Right atrium auricular region (tissue), 2 donors: Measurements from ENCODE around the gene MYO3B. TPM values are rescaled to one million over a fixed set of nuclear protein-coding genes. Genes with fewer than 3 reads are reported as not detected.

Experiments used
- DNase-seq: peaks from one replicate; pipeline ENCODE4 v3.0.0-alpha.2; 2019; ENCODE audit warnings: low spot score
- H3K27ac ChIP-seq, 2 donors: fragments of 200-600 bp; sonication (generic); 1 replicate in 1 of 2; 2 replicates in 1 of 2; pipeline ENCODE4 v1.5.1; 2016 to 2019
- H3K27me3 ChIP-seq, 2 donors: fragments of 200-600 bp; sonication (generic); one replicate each; pipeline versions ENCODE4 v1.5.1 to v1.6.0; 2017 to 2019
- H3K36me3 ChIP-seq: fragments of 200-600 bp; sonication (generic); one replicate; pipeline ENCODE4 v1.5.1; 2016
- H3K4me1 ChIP-seq, 2 donors: fragments of 200-600 bp; sonication (generic); one replicate each; pipeline versions ENCODE4 v1.5.1 to v1.6.0; 2017 to 2019
- H3K4me3 ChIP-seq, 2 donors: fragments of 200-600 bp; sonication (generic); 1 replicate in 1 of 2; 2 replicates in 1 of 2; pipeline ENCODE4 v1.5.1; 2017 to 2019; ENCODE audit warnings: mild to moderate bottlenecking in 1 of 2, moderate library complexity in 1 of 2
- H3K9me3 ChIP-seq, 2 donors: fragments of 200-600 bp; sonication (generic); one replicate each; pipeline ENCODE4 v1.5.1; 2019
- total RNA-seq, 2 donors: library from RNA; depleted of rRNA; stranded (reverse); fragments of >200 nt; gene quantifications; one replicate each; pipeline ENCODE4 v1.1.0, GENCODE V29; 2016
- TF ChIP-seq, protein P1 (sequence below), 2 donors: fragments of 200-600 bp; sonication (generic); IDR thresholded peaks; one replicate each; pipeline ENCODE4 v1.5.1; 2019; ENCODE audit warnings: antibody characterized with exemption in 2 of 2

The MYO3B gene
- total RNA-seq, 2 donors from 2014 or later: not detected

DNA sequence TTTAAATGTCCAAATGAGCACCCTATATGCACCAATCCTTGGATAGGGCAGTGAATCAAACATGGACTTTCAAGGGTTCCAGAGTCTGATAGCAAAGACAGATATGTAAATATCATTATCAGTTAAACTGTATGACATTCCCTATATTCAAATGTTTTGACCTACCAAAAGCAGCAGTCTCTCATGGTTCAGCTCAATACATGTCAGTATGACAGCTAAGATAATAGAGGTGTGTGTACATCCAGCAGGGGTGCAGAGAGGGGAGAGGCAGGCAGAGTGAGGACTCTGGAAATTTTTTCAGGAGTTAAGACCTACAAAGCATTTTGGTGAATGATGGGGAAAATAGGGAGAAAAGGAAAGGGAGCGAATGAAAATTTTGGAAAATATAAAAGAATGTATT is 106.3 kb downstream of the MYO3B start:
- TF ChIP-seq, protein P1, sequence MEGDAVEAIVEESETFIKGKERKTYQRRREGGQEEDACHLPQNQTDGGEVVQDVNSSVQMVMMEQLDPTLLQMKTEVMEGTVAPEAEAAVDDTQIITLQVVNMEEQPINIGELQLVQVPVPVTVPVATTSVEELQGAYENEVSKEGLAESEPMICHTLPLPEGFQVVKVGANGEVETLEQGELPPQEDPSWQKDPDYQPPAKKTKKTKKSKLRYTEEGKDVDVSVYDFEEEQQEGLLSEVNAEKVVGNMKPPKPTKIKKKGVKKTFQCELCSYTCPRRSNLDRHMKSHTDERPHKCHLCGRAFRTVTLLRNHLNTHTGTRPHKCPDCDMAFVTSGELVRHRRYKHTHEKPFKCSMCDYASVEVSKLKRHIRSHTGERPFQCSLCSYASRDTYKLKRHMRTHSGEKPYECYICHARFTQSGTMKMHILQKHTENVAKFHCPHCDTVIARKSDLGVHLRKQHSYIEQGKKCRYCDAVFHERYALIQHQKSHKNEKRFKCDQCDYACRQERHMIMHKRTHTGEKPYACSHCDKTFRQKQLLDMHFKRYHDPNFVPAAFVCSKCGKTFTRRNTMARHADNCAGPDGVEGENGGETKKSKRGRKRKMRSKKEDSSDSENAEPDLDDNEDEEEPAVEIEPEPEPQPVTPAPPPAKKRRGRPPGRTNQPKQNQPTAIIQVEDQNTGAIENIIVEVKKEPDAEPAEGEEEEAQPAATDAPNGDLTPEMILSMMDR (IDR thresholded peaks at IDR 0.05): no peak
- no peak for DNase-seq
- no peaks in the 10 kb centered on the region for H3K9me3 ChIP-seq
- H3K36me3 ChIP-seq: no peaks in the 10 kb centered on the region
- H3K27ac ChIP-seq: no peak overlapping the region
- H3K4me1 ChIP-seq: no peaks in the 10 kb centered on the region
- no peak overlapping the region for H3K4me3 ChIP-seq
- no peaks in the 10 kb centered on the region for H3K27me3 ChIP-seq

DNA sequence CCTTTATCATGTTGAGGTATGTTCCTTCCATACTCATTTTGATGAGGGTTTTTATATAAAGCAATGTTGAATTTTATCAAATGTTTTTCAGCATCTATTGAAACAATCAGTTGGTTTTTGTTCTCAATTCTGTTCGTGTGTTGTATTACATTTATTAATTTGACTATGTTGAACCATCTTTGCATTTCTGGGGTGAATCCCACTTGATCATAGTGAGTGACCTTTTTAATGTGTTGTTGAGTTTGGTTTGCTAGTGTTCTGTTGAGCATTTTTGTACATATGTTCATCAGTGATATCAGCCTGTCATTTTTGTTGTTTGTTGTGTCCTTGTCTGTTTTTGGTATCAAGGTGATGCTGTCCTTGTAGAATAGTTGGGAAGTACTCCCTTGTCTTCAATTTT is 110.9 kb downstream of the MYO3B start:
- Histone ChIP-seq H3K4me3 (no peak overlapping the region), H3K36me3 (no peaks in the 10 kb centered on the region), H3K9me3 (peaks cover 0 to 23% of the 10 kb centered on the region in 2 donors), H3K4me1 (no peaks in the 10 kb centered on the region), H3K27me3 (no peaks in the 10 kb centered on the region), H3K27ac (no peak overlapping the region)
- TF ChIP-seq, protein P1 (IDR thresholded peaks at IDR 0.05): no peak
- no peak for DNase-seq

DNA sequence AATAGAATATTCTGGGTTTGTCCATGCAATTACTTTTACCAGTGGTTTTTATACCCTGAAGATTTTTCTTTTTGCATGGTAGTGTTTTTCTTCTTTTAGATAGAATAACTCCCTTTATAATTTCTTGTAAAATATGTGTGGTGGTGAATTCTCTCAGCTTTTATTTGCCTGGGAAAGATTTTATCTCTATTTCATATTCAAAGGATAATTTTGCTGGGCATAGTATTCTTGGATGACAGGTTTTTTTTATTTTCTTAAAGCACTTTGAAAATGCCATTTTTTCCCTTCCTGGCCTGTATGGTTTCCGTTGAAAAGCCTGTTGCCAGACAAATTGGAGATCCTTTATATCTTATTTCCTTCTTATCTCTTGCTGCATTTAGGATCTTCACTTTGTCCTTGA is 113.5 kb downstream of the MYO3B start:
- Histone ChIP-seq H3K4me3 (no peak overlapping the region), H3K27ac (no peak overlapping the region), H3K9me3 (peaks cover 0 to 31% of the 10 kb centered on the region in 2 donors), H3K4me1 (no peaks in the 10 kb centered on the region), H3K27me3 (no peaks in the 10 kb centered on the region), H3K36me3 (no peaks in the 10 kb centered on the region)
- TF ChIP-seq, protein P1 (IDR thresholded peaks at IDR 0.05): no peak
- DNase-seq: no peak

DNA sequence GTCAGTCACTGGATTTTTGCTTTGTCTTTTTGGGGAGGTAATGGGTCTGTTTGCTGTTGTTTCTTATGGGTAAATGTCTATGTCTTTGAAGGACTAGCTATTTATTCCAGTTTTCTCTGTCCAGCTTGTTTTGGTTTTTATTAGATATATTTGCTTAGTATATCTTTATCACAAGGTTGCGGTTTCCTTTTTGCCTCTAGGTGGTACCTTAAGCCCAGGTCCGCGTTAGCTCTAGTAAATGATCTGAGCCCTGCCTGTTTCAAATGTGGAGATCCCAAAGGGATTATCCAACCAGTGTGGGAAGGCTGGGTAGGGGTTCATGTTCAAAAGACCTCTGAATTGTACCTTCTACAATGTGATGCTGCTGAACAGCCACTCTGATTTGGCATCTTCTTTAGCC is 114.5 kb downstream of the MYO3B start:
- Histone ChIP-seq H3K4me1 (no peaks in the 10 kb centered on the region), H3K4me3 (no peak overlapping the region), H3K27me3 (no peaks in the 10 kb centered on the region), H3K9me3 (peaks cover 0 to 31% of the 10 kb centered on the region in 2 donors), H3K36me3 (no peaks in the 10 kb centered on the region), H3K27ac (no peak overlapping the region)
- DNase-seq: no peak
- TF ChIP-seq, protein P1 (IDR thresholded peaks at IDR 0.05): no peak

DNA sequence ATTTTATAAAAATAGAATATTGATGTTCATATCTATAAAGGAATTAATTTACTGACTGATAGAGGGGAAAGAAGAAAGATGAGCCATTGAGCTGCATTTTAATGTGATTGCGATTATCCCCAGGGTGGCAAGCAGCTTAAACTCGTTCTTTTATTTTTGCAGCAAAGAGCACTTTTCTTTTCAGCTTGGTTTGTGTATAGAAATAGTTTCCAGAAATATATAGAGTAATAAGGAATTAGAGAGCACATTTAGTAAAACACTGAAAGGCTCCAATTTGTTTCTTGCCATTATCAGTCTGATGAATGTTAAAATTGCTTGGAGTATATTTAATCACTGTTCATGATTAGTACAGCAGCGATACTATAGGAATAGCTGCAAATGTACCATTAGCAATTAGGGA is 119.5 kb downstream of the MYO3B start:
- H3K4me1 ChIP-seq: no peaks in the 10 kb centered on the region
- TF ChIP-seq, protein P1 (IDR thresholded peaks at IDR 0.05): no peak
- H3K27ac ChIP-seq: no peak overlapping the region
- no peaks in the 10 kb centered on the region for H3K27me3 ChIP-seq
- H3K9me3 ChIP-seq: peaks cover 0 to 8% of the 10 kb centered on the region in 2 donors
- DNase-seq: no peak
- no peaks in the 10 kb centered on the region for H3K36me3 ChIP-seq
- H3K4me3 ChIP-seq: no peak overlapping the region

DNA sequence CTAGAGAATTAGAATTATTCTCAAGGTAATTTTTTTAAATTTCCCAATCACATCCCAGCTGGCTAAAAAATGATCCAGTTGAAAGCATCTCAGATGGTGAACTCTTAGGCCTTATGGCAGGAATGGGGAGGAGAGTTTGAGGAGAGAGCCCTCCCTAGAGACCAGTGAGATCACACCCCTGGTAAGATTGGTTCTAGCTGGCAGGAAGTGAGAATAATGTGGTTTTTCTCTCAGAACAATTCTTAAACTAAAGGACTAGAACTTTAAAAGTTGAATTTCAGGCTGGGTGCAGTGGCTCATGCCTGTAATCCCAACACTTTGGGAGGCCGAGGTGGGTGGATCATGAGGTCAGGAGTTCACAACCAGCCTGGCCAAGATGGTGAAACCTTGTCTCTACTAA is 120.2 kb downstream of the MYO3B start:
- Histone ChIP-seq H3K36me3 (no peaks in the 10 kb centered on the region), H3K27ac (no peak overlapping the region), H3K9me3 (peaks cover 0 to 8% of the 10 kb centered on the region in 2 donors), H3K4me3 (no peak overlapping the region), H3K4me1 (no peaks in the 10 kb centered on the region), H3K27me3 (no peaks in the 10 kb centered on the region)
- no peak for DNase-seq
- TF ChIP-seq, protein P1 (IDR thresholded peaks at IDR 0.05): no peak
